Ecto neural progenitor cell (in vitro differentiated cells): Measurements from ENCODE around the gene SLC1A2.

Experiments
- DNase-seq: peaks from one replicate; pipeline ENCODE4 v3.0.0-alpha.2; 2018; ENCODE audit warnings: low spot score

SLC1A2 gene

GRCh38 chr11:35348898-35349687, 70.3 kb downstream of the SLC1A2 start:
- DNase-seq = no peak

- no peak for DNase-seq
Measured at GRCh38 chr11:35347921-35348331, 71.4 kb downstream of the SLC1A2 start.

- no peak for DNase-seq
Measured at GRCh38 chr11:35347173-35347878, 72.0 kb downstream of the SLC1A2 start.

GRCh38 chr11:35346472-35347156, 72.7 kb downstream of the SLC1A2 start:
- no peak for DNase-seq

GRCh38 chr11:35344681-35345574, 74.4 kb downstream of the SLC1A2 start:
- DNase-seq = no peak

- DNase-seq = no peak
Measured at GRCh38 chr11:35343033-35343598, 76.2 kb downstream of the SLC1A2 start.

- DNase-seq = no peak
Measured at GRCh38 chr11:35340715-35341114, 78.6 kb downstream of the SLC1A2 start.

GRCh38 chr11:35340071-35340470, 79.3 kb downstream of the SLC1A2 start:
- no peak for DNase-seq

- no peak for DNase-seq
Measured at GRCh38 chr11:35338921-35339320, 80.4 kb downstream of the SLC1A2 start.

- DNase-seq = no peak
Measured at GRCh38 chr11:35337914-35338305, 81.4 kb downstream of the SLC1A2 start.

- no peak for DNase-seq
Measured at GRCh38 chr11:35337136-35337913, 82.0 kb downstream of the SLC1A2 start.

GRCh38 chr11:35336726-35337125, 82.6 kb downstream of the SLC1A2 start:
- no peak for DNase-seq

- no peak for DNase-seq
Measured at GRCh38 chr11:35335226-35335625, 84.1 kb downstream of the SLC1A2 start.

GRCh38 chr11:35334385-35335090, 84.8 kb downstream of the SLC1A2 start:
- DNase-seq = no peak

- no peak for DNase-seq
Measured at GRCh38 chr11:35332524-35332923, 86.8 kb downstream of the SLC1A2 start.

- DNase-seq = no peak
Measured at GRCh38 chr11:35330931-35331330, 88.4 kb downstream of the SLC1A2 start.

- no peak for DNase-seq
Measured at GRCh38 chr11:35330156-35330889, 89.0 kb downstream of the SLC1A2 start.

- DNase-seq = no peak
Measured at GRCh38 chr11:35327829-35328228, 91.5 kb downstream of the SLC1A2 start.

GRCh38 chr11:35326266-35326879, 93.0 kb downstream of the SLC1A2 start:
- no peak for DNase-seq
